Stimulated activated naive B cell treated with anti-CD40 and anti-IgM and Interleukin-4, amounts not matched to agents 10 μg/mL and 1 μg/mL and 100 μg/mL, for 72 hours (primary cell): ENCODE data around the gene RAB11FIP3.
"Not testable (repeated sequence)": the region's sequence is repeated elsewhere in the genome, so short reads cannot be mapped to it uniquely, and the experiment has no call there.

Source experiments
- ATAC-seq, 2 donors: fragments of 150-1000 bp; cut with Tn5 transposase; replicated peaks; 2 replicates each; pipeline ENCODE4 v1.10.0; 2021; ENCODE audit warnings: moderate library complexity in 1 of 2
- DNase-seq: peaks from one replicate; pipeline ENCODE4 v3.0.0; 2021
- H3K27ac Mint-ChIP-seq: one replicate; pipeline ENCODE4 v1.8.0; 2022; ENCODE audit warnings: mild to moderate bottlenecking, mixed read lengths
- H3K27me3 Mint-ChIP-seq, 2 donors: one replicate each; pipeline ENCODE4 v1.8.0; 2022; ENCODE audit warnings: mixed read lengths in 2 of 2
- H3K36me3 Mint-ChIP-seq, 2 donors: one replicate each; pipeline ENCODE4 v1.8.0; 2022; ENCODE audit warnings: mixed read lengths in 2 of 2, mild to moderate bottlenecking in 1 of 2
- H3K4me1 Mint-ChIP-seq, 2 donors: one replicate each; pipeline ENCODE4 v1.8.0; 2022; ENCODE audit warnings: mixed read lengths in 2 of 2, mild to moderate bottlenecking in 1 of 2
- H3K4me3 Mint-ChIP-seq, 2 donors: one replicate each; pipeline ENCODE4 v1.8.0; 2022; ENCODE audit warnings: mild to moderate bottlenecking in 2 of 2, mixed read lengths in 2 of 2, moderate library complexity in 1 of 2
- H3K9me3 Mint-ChIP-seq, 2 donors: one replicate each; pipeline ENCODE4 v1.8.0; 2022; ENCODE audit warnings: mixed read lengths in 2 of 2, mild to moderate bottlenecking in 1 of 2

Gene RAB11FIP3

DNA sequence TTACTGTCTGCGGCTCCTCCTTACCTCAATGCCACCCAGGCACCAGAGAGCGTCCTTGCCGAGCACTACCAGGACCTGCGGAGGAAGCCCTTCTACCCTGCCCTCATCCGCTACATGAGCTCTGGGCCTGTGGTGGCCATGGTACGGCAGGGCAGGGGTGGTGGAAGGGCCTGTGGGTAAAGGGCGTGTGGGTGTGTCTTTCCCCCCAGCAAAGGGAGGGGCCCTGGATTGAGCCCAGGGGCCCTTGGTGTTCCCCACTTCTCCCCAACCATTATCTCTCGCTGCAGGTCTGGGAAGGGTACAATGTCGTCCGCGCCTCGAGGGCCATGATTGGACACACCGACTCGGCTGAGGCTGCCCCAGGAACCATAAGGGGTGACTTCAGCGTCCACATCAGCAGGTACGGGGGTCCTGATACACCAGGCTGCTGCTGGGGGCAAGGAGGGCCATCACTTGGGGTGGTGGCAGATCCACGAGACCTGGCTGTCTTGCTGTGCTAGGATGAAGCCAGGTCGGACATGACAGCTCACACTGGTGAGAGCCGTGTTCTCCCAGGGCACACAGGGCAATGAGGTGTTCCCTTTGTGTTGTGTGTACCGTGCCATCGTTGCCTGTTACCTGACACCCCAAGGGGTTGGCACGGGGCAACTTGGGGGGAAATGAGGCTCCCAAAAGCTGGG, 26.0 kb upstream of the RAB11FIP3 start:
- H3K27me3 Mint-ChIP-seq = no peaks in the 10 kb centered on the region
- peaks cover 24 to 31% of the 10 kb centered on the region in 2 donors for H3K4me1 Mint-ChIP-seq
- peak overlapping the region; percentile 51 for H3K27ac Mint-ChIP-seq
- ATAC-seq = no peak
- H3K36me3 Mint-ChIP-seq = peaks cover 0 to 10% of the 10 kb centered on the region in 2 donors
- H3K9me3 Mint-ChIP-seq = no peaks in the 10 kb centered on the region
- DNase-seq = no peak
- H3K4me3 Mint-ChIP-seq = peak overlapping the region; percentile 87 to 91

DNA sequence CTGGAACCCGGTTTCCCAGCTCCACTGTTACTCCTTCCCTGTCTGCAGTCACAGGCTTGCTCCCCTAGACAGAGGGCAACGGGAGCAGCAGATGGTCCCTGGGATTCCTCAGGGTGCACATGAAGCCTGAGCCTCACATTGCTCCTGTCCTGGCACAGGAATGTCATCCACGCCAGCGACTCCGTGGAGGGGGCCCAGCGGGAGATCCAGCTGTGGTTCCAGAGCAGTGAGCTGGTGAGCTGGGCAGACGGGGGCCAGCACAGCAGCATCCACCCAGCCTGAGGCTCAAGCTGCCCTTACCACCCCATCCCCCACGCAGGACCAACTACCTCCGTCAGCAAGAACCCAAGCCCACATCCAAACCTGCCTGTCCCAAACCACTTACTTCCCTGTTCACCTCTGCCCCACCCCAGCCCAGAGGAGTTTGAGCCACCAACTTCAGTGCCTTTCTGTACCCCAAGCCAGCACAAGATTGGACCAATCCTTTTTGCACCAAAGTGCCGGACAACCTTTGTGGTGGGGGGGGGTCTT, 25.3 kb upstream of the RAB11FIP3 start:
- H3K9me3 Mint-ChIP-seq = no peaks in the 10 kb centered on the region
- H3K4me1 Mint-ChIP-seq = peaks cover 24 to 31% of the 10 kb centered on the region in 2 donors
- peak overlapping the region; percentile 87 to 91 for H3K4me3 Mint-ChIP-seq
- ATAC-seq = peak in 1 of 2 donors; percentile 1
- H3K27me3 Mint-ChIP-seq = no peaks in the 10 kb centered on the region
- H3K27ac Mint-ChIP-seq = peak overlapping the region; percentile 99
- no peak for DNase-seq
- H3K36me3 Mint-ChIP-seq = peaks cover 2 to 10% of the 10 kb centered on the region in 2 donors

DNA sequence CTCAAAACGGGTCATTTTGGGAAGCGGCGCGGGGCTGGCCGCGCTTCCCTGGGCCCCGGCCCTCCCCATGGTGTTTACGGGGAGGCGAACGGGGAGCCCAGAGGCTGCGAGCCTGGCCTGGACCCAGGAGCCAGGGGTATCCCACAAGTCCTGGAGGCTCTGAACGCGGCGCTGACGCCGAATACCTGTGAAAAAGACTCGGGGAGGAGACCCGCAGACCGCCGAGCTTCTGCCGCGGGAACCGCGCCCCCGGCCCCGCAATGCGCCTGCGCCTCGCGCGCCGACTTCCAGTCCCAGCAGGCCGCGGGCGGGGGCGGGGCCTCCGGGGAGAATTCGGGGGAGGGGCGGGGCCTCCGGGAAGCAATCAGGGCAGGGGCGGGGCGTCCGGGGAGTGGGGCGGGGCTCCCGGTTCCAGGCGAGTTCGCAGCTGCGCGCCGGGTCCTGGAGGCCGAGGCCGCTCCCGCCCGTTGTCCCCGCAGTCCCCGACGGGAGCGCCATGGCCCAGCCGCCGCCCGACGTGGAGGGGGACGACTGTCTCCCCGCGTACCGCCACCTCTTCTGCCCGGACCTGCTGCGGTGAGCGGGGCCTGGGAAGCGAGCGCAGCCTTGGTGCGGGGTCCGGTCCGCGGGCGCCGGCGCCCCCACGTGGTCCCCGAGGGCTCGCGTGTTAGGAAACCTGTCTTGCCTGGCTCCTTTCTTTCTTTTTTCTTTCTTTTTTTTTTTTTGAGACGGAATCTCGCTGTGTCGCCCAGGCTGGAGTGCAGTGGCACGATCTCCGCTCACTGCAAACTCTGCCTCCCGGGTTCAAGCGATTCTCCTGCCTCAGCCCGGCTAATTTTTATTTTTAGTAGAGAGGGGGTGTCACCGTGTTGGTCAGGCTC, 23.7 kb upstream of the RAB11FIP3 start, which contains the start of gene DECR2:
DECR2 (plus strand) TSS at position 418 of the 881 bp plus-strand sequence; CDS start at position 497, 79 bp downstream.
- ATAC-seq (peak; percentile 75 to 83), DNase-seq (peak; percentile 90)
- no peaks in the 10 kb centered on the region for H3K27me3 Mint-ChIP-seq
- peak within 1 kb of the TSS; percentile 99 for H3K27ac Mint-ChIP-seq
- peak within 1 kb of the TSS; percentile 87 to 91 for H3K4me3 Mint-ChIP-seq
- peaks cover 20 to 27% of the 10 kb centered on the region in 2 donors for H3K4me1 Mint-ChIP-seq
- H3K36me3 Mint-ChIP-seq = peaks cover 2 to 10% of the 10 kb centered on the region in 2 donors
- H3K9me3 Mint-ChIP-seq = no peaks in the 10 kb centered on the region

DNA sequence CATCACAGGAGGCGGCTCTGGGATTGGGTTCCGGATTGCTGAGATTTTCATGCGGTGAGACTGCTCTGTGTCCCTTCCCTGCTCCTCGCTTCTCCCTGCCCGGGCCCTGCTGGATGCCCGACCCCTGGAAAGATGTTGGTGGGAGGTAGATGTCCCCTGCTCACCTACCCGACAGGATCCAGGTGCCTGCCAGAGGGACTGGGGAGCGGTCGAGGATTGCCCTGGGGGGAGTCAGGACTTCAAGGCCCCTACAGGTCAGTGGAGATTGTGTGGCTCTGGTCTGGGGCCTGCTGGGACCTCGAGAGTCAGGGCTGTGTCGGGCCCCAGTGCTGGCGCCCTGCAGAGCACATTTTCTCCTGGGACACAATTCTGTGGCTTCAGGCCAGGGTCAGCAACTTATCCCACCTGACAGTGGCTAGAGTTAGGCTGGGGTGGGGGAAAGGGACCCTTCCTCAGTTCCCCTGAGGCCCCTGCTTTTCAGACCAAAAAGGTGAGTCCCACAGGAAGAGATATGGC, 20.4 kb upstream of the RAB11FIP3 start:
- Mint-ChIP-seq H3K9me3 (no peaks in the 10 kb centered on the region), H3K27me3 (no peaks in the 10 kb centered on the region), H3K27ac (no peak overlapping the region), H3K4me3 (no peak overlapping the region), H3K36me3 (peaks cover 8 to 17% of the 10 kb centered on the region in 2 donors), H3K4me1 (peaks cover 8% of the 10 kb centered on the region in 2 donors)
- ATAC-seq (no peak), DNase-seq (no peak)

DNA sequence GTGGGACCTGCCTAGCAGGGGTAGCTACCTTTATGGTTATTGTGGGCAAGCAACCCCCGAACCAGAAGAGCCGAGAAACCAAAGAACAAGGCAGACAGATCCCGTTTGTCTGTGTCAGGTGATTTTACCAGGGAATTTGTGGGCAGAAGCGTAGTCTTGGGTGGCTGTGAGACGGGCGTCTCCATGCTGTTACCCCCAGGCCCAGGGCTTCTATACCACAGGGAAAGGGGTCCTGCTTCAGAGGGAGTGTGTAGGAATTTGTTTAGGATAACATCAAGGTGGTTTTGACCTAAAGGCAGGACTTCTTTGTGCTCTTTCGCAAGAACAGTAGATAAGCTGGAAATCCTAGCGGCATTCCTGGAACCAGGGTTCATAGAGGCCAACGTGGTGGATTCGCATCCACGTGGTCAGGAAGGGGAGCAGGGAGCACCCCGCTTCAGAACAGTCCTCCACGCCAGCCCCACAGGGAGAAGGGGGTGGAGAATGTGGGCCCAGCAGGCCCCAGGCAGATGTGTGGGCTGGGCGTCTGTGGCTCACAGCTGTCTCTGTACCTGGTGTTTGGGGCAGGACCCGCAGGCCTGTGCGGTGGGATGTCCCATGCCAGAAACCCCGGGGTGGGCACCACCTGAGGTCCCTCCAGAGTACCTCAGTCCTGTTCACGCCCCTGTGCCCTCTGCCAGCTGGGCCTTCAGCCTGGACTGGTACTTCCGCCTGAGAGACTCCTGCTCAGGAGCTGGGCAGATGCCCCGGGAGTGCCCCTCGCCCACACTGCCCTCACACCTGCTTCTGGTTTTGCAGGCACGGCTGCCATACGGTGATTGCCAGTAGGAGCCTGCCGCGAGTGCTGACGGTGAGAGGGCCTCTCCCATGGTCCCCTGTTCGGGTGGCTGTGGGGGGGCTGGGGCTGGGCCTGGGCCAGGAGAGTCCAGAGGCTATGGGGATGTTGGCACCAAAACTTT, 19.6 kb upstream of the RAB11FIP3 start:
- no peaks in the 10 kb centered on the region for H3K9me3 Mint-ChIP-seq
- H3K4me3 Mint-ChIP-seq = no peak overlapping the region
- DNase-seq (no peak), ATAC-seq (no peak)
- peaks cover 11 to 16% of the 10 kb centered on the region in 2 donors for H3K36me3 Mint-ChIP-seq
- H3K4me1 Mint-ChIP-seq = peaks cover under 1 to 2% of the 10 kb centered on the region in 2 donors
- no peak overlapping the region for H3K27ac Mint-ChIP-seq
- no peaks in the 10 kb centered on the region for H3K27me3 Mint-ChIP-seq

DNA sequence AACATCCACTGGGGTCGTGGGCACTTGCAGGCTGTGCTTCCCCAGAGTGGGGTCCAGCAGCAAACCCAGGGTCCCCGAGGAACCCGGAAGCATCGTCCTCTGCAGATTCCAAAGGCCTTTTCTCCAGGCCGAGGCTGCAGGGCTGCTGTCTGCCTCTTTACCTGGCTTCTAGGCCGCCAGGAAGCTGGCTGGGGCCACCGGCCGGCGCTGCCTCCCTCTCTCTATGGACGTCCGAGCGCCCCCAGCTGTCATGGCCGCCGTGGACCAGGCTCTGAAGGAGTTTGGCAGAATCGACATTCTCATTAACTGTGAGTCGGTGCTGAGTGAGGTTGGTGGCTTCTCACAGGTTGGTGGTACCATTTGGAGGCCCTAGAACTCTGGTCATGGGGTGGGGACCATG, 18.2 kb upstream of the RAB11FIP3 start:
- Mint-ChIP-seq H3K27me3 (no peaks in the 10 kb centered on the region), H3K4me1 (peaks cover 0 to 2% of the 10 kb centered on the region in 2 donors)
- ATAC-seq = no peak

DNA sequence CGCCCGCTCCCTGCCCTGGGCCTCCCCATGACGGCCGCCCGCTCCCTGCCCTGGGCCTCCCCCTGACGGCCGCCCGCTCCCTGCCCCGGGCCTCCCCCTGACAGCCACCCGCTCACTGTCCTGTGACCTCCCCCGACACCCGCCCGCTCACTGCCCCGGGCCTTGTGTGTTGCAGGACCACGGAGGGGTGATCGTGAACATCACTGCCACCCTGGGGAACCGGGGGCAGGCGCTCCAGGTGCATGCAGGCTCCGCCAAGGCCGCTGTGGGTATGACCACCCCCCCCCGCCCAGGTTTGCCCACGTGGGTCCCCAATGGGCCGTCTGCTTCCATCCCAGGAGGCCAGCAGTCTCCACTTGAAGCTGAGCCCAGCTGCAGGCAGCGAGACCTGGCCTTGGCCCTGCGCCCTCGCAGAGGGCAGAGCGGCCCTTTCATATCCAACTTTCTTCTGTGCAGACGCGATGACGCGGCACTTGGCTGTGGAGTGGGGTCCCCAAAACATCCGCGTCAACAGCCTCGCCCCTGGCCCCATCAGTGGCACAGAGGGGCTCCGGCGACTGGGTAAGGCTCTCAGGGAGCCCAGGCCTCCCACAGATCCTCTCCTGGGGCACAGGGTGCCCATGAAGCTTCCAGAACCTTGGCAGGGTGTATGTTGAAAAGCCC, 14.8 kb upstream of the RAB11FIP3 start:
- no peak for ATAC-seq

More for the DNA sequence above, 18.2 kb upstream of the RAB11FIP3 start:
- Mint-ChIP-seq H3K9me3 (no peaks in the 10 kb centered on the region), H3K4me3 (no peak overlapping the region), H3K27ac (no peak overlapping the region), H3K36me3 (peaks cover 13 to 18% of the 10 kb centered on the region in 2 donors)
- no peak for DNase-seq

DNA sequence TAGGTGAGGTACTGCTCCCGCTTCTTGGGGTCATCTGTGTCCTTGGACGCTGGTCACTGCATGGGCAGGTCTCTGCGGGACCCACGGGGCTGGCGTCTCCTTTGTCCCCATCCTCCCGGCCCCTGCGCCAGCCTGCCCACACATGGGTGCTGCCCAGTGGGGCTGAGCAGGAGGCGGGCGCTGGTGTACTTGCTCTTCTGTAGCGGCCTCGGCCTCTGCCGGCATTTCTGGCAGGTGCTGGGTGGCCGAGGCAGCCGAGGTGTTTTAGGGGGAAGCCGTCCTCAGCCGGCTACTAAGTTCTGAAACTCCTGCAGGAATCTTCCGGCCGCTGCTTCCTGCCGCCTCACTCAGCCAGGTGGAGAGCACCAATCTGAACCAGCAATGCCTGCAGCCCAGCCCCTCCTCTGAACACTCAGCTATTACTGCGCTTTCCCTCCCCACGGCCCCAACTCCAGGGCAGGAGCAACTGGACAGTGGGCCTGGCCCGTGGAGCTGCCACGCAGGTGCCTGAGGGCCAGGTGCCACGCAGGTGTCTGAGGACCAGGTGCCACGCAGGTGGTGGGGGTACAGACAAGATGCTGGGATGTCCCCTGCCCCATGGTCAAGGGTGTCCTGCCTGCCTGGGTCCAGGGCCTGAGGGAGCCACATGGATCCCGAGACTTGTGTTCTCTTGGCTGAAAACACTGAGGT, 13.7 kb upstream of the RAB11FIP3 start:
- no peaks in the 10 kb centered on the region for H3K9me3 Mint-ChIP-seq
- DNase-seq (no peak), ATAC-seq (no peak)
- H3K27ac Mint-ChIP-seq = no peak overlapping the region
- H3K27me3 Mint-ChIP-seq = no peaks in the 10 kb centered on the region
- peaks cover 12 to 18% of the 10 kb centered on the region in 2 donors for H3K36me3 Mint-ChIP-seq
- H3K4me3 Mint-ChIP-seq = no peak overlapping the region
- H3K4me1 Mint-ChIP-seq = peaks cover 0 to 2% of the 10 kb centered on the region in 2 donors

More for the DNA sequence above, 14.8 kb upstream of the RAB11FIP3 start:
- no peaks in the 10 kb centered on the region for H3K27me3 Mint-ChIP-seq
- H3K27ac Mint-ChIP-seq = no peak overlapping the region
- H3K4me1 Mint-ChIP-seq = peaks cover 0 to 2% of the 10 kb centered on the region in 2 donors
- DNase-seq = no peak
- no peaks in the 10 kb centered on the region for H3K9me3 Mint-ChIP-seq
- no peak overlapping the region for H3K4me3 Mint-ChIP-seq
- peaks cover 12 to 18% of the 10 kb centered on the region in 2 donors for H3K36me3 Mint-ChIP-seq

DNA sequence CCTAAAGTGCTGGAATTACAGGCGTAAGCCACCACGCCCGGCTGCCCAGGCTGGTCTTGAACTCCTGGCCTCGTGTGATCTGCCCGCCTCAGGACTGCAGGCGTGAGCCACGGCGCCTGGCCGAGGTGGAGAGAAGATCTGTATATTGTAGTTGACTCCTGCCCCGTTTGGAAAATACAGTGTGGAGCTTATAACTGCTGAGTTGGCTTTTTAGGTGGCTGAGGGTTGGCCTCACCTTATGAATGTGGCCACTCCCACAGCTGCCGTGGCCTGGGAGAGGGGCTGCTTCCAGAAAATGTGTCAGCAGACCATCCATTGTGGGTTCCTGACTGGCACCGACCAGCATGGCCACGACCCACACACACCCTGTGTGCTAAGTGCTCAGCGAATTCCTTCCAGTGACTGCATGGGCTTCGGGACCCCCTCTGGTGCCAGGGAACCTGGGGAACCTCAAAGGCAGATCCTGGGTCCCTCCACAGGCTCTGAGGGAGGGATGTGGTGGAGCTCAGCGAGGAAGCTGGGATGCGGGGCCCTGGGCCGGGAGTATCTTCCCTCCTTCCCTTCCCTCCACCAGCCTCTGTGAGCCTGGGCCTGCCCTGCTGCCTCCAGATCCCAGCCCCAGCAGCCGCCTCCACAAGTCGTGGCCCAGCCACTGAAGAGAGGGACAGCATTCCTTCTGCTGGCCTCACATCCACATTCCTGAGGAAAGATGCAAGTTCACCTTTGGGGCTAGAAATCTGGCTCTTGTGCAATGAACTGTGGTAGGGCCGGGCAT, 10.9 kb upstream of the RAB11FIP3 start:
- no peaks in the 10 kb centered on the region for H3K27me3 Mint-ChIP-seq
- no peaks in the 10 kb centered on the region for H3K4me1 Mint-ChIP-seq
- no peak for ATAC-seq

DNA sequence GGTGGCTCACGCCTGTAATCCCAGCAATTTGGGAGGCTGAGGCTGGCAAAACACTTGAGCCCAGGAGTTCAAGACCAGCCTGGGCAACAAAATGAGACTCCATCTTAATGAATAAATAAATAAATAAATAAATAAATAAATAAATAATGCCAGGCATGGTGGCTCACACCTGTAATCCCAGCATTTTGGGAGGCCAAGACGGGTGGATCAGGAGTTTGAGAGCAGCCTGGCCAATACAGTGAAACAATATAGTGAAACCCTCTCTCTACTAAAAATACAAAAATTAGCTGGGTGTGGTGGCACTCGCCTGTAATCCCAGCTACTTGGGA, 10.3 kb upstream of the RAB11FIP3 start:
- H3K36me3 Mint-ChIP-seq, H3K27ac Mint-ChIP-seq, ATAC-seq, H3K4me1 Mint-ChIP-seq, DNase-seq, H3K9me3 Mint-ChIP-seq, H3K27me3 Mint-ChIP-seq, H3K4me3 Mint-ChIP-seq: not testable (repeated sequence)

More for the DNA sequence above, 10.9 kb upstream of the RAB11FIP3 start:
- no peaks in the 10 kb centered on the region for H3K9me3 Mint-ChIP-seq
- H3K4me3 Mint-ChIP-seq = no peak overlapping the region
- H3K36me3 Mint-ChIP-seq = peaks cover 6 to 12% of the 10 kb centered on the region in 2 donors
- H3K27ac Mint-ChIP-seq = no peak overlapping the region
- DNase-seq = no peak

DNA sequence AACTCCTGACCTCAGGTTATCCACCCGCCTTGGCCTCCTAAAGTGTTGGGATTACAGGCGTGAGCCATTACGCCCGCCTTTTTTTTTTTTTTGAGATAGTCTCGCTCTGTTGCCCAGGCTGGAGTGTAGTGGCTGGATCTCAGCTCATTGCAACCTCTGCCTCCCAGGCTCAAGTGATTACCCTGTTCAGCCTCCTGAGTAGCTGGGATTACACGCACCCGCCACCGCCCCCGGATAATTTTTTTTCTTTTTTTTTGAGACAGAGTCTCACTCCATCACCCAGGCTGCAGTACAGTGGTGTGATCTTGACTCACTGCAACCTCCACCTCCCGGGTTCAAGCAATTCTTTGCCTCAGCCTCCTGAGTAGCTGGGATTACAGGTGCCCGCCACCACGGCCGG, 3.3 kb upstream of the RAB11FIP3 start:
- not testable (repeated sequence) for H3K36me3 Mint-ChIP-seq, H3K27ac Mint-ChIP-seq, DNase-seq

DNA sequence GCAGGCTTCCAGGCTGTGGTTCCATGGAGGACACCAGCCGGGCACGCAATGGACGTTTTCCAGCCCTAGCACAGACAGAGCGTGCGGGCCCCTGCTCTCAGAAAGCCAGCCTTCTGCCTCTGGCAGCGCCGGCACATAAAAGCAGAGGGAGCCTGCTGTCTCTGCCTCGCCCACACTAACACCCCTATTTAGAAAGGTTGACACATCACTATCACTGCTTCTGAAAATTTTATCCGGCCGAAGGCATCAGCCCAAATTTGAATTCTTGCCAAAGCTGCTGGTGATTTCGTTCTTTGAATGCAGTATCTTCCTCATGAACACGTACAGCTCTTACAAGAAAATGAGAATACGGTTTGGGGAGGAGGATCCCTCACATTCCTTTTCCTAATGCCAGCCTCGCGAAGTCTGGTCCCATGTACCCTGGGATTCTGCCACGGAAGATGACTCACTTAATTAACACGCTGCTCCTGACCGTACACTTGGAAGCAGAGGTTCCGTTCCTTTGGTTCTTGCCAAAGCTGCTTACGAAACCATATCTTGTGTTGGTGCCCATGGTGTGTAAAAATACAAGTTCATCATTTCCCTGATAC, 1.3 kb upstream of the RAB11FIP3 start:
- Mint-ChIP-seq H3K9me3 (no peaks in the 10 kb centered on the region), H3K4me3 (peak overlapping the region; percentile 91 to 92), H3K4me1 (peaks cover 23 to 40% of the 10 kb centered on the region in 2 donors), H3K27ac (peak overlapping the region; percentile 42), H3K27me3 (peaks cover 6 to 13% of the 10 kb centered on the region in 2 donors), H3K36me3 (peaks cover 5 to 19% of the 10 kb centered on the region in 2 donors)
- ATAC-seq = no peak
- DNase-seq = no peak

More for the DNA sequence above, 3.3 kb upstream of the RAB11FIP3 start:
- Mint-ChIP-seq H3K4me1 (peaks cover 12 to 22% of the 10 kb centered on the region in 2 donors), H3K27me3 (peaks cover 6 to 13% of the 10 kb centered on the region in 2 donors)
- ATAC-seq, H3K9me3 Mint-ChIP-seq, H3K4me3 Mint-ChIP-seq: not testable (repeated sequence)
